MM.1S (cell line): ENCODE results near the gene RFXAP.

Experiments
- EZH2 ChIP-seq: fragments of 300-600 bp; sonication (generic); optimal IDR thresholded peaks from 2 replicates; pipeline ENCODE3; 2017; ENCODE audit warnings: low read depth, mild to moderate bottlenecking, antibody characterized with exemption, low read length, mixed read lengths
- EZH2phosphoT487 ChIP-seq: fragments of 300-600 bp; sonication (generic); IDR thresholded peaks from 2 replicates; pipeline ENCODE4 v1.6.1; 2018; ENCODE audit warnings: antibody characterized with exemption, low read length
- TF ChIP-seq, protein P1 (sequence below): fragments of 300-600 bp; sonication (generic); IDR thresholded peaks from 2 replicates; pipeline ENCODE4 v1.5.1; 2016; ENCODE audit warnings: antibody characterized with exemption, low read length, mixed read lengths

DNA sequence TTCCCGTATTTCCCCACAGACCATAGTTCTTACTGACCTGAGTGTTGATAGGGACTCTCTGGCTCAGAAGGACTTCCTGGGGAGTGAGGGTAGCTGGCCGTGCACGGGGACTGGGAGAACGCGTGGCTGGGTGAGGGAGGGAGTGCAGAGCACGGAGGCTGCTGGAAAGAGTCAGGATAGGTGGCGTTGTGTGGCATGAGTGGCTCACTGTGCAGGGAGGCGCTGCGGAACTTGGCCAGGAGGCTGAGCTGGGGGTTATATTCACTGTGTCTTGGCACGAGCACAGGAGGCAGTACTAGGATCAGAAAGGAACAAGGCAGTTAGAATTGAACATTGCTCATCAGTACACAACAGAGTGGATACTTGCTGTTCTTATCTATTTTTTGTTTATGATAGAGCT is 53.6 kb downstream of the RFXAP start:
- TF ChIP-seq, protein P1, sequence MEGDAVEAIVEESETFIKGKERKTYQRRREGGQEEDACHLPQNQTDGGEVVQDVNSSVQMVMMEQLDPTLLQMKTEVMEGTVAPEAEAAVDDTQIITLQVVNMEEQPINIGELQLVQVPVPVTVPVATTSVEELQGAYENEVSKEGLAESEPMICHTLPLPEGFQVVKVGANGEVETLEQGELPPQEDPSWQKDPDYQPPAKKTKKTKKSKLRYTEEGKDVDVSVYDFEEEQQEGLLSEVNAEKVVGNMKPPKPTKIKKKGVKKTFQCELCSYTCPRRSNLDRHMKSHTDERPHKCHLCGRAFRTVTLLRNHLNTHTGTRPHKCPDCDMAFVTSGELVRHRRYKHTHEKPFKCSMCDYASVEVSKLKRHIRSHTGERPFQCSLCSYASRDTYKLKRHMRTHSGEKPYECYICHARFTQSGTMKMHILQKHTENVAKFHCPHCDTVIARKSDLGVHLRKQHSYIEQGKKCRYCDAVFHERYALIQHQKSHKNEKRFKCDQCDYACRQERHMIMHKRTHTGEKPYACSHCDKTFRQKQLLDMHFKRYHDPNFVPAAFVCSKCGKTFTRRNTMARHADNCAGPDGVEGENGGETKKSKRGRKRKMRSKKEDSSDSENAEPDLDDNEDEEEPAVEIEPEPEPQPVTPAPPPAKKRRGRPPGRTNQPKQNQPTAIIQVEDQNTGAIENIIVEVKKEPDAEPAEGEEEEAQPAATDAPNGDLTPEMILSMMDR = no peak
- no peak for TF ChIP-seq EZH2
- no peak for TF ChIP-seq EZH2phosphoT487
